MM.1S (cell line): ENCODE results near the gene MAD1L1.

ENCODE experiments used
- DNase-seq: peaks from one replicate; pipeline ENCODE4 v3.0.0-alpha.2; 2015
- H2AFZ ChIP-seq: fragments of 300-600 bp; sonication (generic); 2 replicates; pipeline ENCODE4 v1.6.0; 2016; ENCODE audit warnings: antibody characterized with exemption, low read length
- H3F3A ChIP-seq: fragments of 300-600 bp; sonication (generic); 2 replicates; pipeline ENCODE4 v1.6.1; 2016; ENCODE audit warnings: mild to moderate bottlenecking, antibody characterized with exemption, low read length, moderate library complexity, mixed read lengths; ENCODE audit not compliant: insufficient read depth
- H3K27ac ChIP-seq: fragments of 300-600 bp; sonication (generic); 2 replicates; pipeline ENCODE4 v1.5.1; 2016; ENCODE audit warnings: mild to moderate bottlenecking, low read length
- H3K27me3 ChIP-seq: fragments of 300-600 bp; sonication (generic); replicated peaks from 2 replicates; pipeline ENCODE4 v1.6.0; 2016; ENCODE audit warnings: low read length; ENCODE audit not compliant: insufficient read depth
- H3K36me3 ChIP-seq: fragments of 300-600 bp; sonication (generic); replicated peaks from 2 replicates; pipeline ENCODE4 v1.6.1; 2016; ENCODE audit warnings: mild to moderate bottlenecking, low read length, mixed read lengths; ENCODE audit not compliant: insufficient read depth
- H3K4me1 ChIP-seq: fragments of 300-600 bp; sonication (generic); 2 replicates; pipeline ENCODE4 v1.6.1; 2016; ENCODE audit warnings: low read length, mixed read lengths
- H3K4me2 ChIP-seq: fragments of 300-600 bp; sonication (generic); 2 replicates; pipeline ENCODE4 v1.6.0; 2016; ENCODE audit warnings: low read depth, low read length
- H3K4me3 ChIP-seq: fragments of 300-600 bp; sonication (generic); 2 replicates; pipeline ENCODE4 v1.5.1; 2016; ENCODE audit warnings: low read length, mixed read lengths
- H3K79me2 ChIP-seq: fragments of 300-600 bp; sonication (generic); 2 replicates; pipeline ENCODE4 v1.6.1; 2016; ENCODE audit warnings: mixed run types, low read length, mixed read lengths
- H3K9ac ChIP-seq: fragments of 300-600 bp; sonication (generic); 2 replicates; pipeline ENCODE4 v1.6.1; 2016; ENCODE audit warnings: low read length, mixed read lengths
- H3K9me2 ChIP-seq: fragments of 300-600 bp; sonication (generic); replicated peaks from 2 replicates; pipeline ENCODE4 v1.6.1; 2016; ENCODE audit warnings: mild to moderate bottlenecking, low read length, mixed read lengths; ENCODE audit not compliant: insufficient read depth
- H3K9me3 ChIP-seq: fragments of 300-600 bp; sonication (generic); replicated peaks from 2 replicates; pipeline ENCODE4 v1.6.1; 2016; ENCODE audit warnings: mild to moderate bottlenecking, low read length, mixed read lengths; ENCODE audit not compliant: insufficient read depth
- H4K20me1 ChIP-seq: fragments of 300-600 bp; sonication (generic); 2 replicates; pipeline ENCODE4 v1.6.1; 2016; ENCODE audit warnings: mild to moderate bottlenecking, low read length, moderate library complexity, mixed read lengths; ENCODE audit not compliant: insufficient read depth
- CTCF ChIP-seq: fragments of 300-600 bp; sonication (generic); IDR thresholded peaks from 2 replicates; pipeline ENCODE4 v1.5.1; 2016; ENCODE audit warnings: antibody characterized with exemption, low read length, mixed read lengths
- EZH2 ChIP-seq: fragments of 300-600 bp; sonication (generic); optimal IDR thresholded peaks from 2 replicates; pipeline ENCODE3; 2017; ENCODE audit warnings: low read depth, mild to moderate bottlenecking, antibody characterized with exemption, low read length, mixed read lengths
- EZH2phosphoT487 ChIP-seq: fragments of 300-600 bp; sonication (generic); IDR thresholded peaks from 2 replicates; pipeline ENCODE4 v1.6.1; 2018; ENCODE audit warnings: antibody characterized with exemption, low read length

The MAD1L1 gene

GRCh38 chr7:1950452-1951158 lies 282.1 kb downstream of the MAD1L1 start:
- TF ChIP-seq CTCF (no peak), EZH2phosphoT487 (no peak), EZH2 (no peak)
- Histone ChIP-seq H3K4me3 (no peak overlapping the region), H3F3A (no peaks in the 10 kb centered on the region), H2AFZ (no peak overlapping the region), H3K4me1 (no peaks in the 10 kb centered on the region), H3K36me3 (no peaks in the 10 kb centered on the region), H3K79me2 (no peaks in the 10 kb centered on the region), H3K4me2 (no peak overlapping the region), H3K9me2 (no peaks in the 10 kb centered on the region), H3K27me3 (no peaks in the 10 kb centered on the region), H3K9ac (no peak overlapping the region), H3K27ac (no peak overlapping the region), H3K9me3 (no peaks in the 10 kb centered on the region), H4K20me1 (no peaks in the 10 kb centered on the region)
- DNase-seq: no peak

GRCh38 chr7:1950066-1950451 lies 282.7 kb downstream of the MAD1L1 start:
- no peaks in the 10 kb centered on the region for H3K36me3 ChIP-seq
- no peak overlapping the region for H3K4me2 ChIP-seq

GRCh38 chr7:1949681-1950055 lies 283.1 kb downstream of the MAD1L1 start:
- Histone ChIP-seq H3K27me3 (no peaks in the 10 kb centered on the region), H4K20me1 (no peaks in the 10 kb centered on the region), H2AFZ (no peak overlapping the region), H3K4me1 (no peaks in the 10 kb centered on the region), H3K4me3 (no peak overlapping the region), H3K36me3 (no peaks in the 10 kb centered on the region), H3K9me2 (no peaks in the 10 kb centered on the region), H3K79me2 (no peaks in the 10 kb centered on the region), H3K9me3 (no peaks in the 10 kb centered on the region), H3F3A (no peaks in the 10 kb centered on the region), H3K4me2 (no peak overlapping the region), H3K27ac (no peak overlapping the region), H3K9ac (no peak overlapping the region)
- no peak for TF ChIP-seq EZH2phosphoT487
- no peak for TF ChIP-seq CTCF
- no peak for TF ChIP-seq EZH2
- DNase-seq: no peak

More at GRCh38 chr7:1950066-1950451, 282.7 kb downstream of the MAD1L1 start:
- no peak overlapping the region for H2AFZ ChIP-seq
- no peaks in the 10 kb centered on the region for H3K79me2 ChIP-seq
- H3K4me1 ChIP-seq: no peaks in the 10 kb centered on the region
- no peak for TF ChIP-seq EZH2phosphoT487
- no peak for TF ChIP-seq CTCF
- no peak for TF ChIP-seq EZH2
- H4K20me1 ChIP-seq: no peaks in the 10 kb centered on the region
- H3K4me3 ChIP-seq: no peak overlapping the region
- no peaks in the 10 kb centered on the region for H3F3A ChIP-seq
- no peaks in the 10 kb centered on the region for H3K9me3 ChIP-seq
- no peak overlapping the region for H3K27ac ChIP-seq
- DNase-seq: no peak
- no peaks in the 10 kb centered on the region for H3K9me2 ChIP-seq
- no peaks in the 10 kb centered on the region for H3K27me3 ChIP-seq
- no peak overlapping the region for H3K9ac ChIP-seq
